IMR-90 (cell line): Measurements from ENCODE around the gene FMNL1. TPM values are rescaled to one million over a fixed set of nuclear protein-coding genes. Genes with fewer than 3 reads are reported as not detected.

Experiments used
- ATAC-seq: fragments of 200-7000 bp; cut with Tn5 transposase; 2 replicates; pipeline ENCODE4 v1.9.1; 2020; ENCODE audit warnings: low read depth, mild to moderate bottlenecking, moderate library complexity
- BruUV-seq: library from RNA; stranded (reverse); fragments of 400-500 nt; replicated peaks from 2 replicates; lab custom pipeline; 2021; lab: Mats Ljungman, UMichigan
- CTCF ChIA-PET: fragments of 300-600 bp; formaldehyde crosslinking; extraction: SDS; loops from one replicate; lab custom pipeline; 2021; ENCODE audit warnings: antibody characterized with exemption; lab: Yijun Ruan, JAX
- POLR2A ChIA-PET: fragments of 300-600 bp; sonication (Branson Sonifier 250); formaldehyde crosslinking; loops from one replicate; lab custom pipeline; 2022; ENCODE audit warnings: antibody characterized with exemption; ENCODE audit not compliant: unreplicated experiment; lab: Charles Lee
- DNase-seq: peaks from one replicate; pipeline ENCODE4 v3.0.0; 2013
- H2AFZ ChIP-seq: replicated peaks from 2 replicates; pipeline ENCODE3; 2013; ENCODE audit warnings: low read length, mild to moderate bottlenecking; ENCODE audit not compliant: poor library complexity
- H2AK5ac ChIP-seq: 2 replicates; pipeline ENCODE4 v1.6.1; 2013; ENCODE audit warnings: low read depth, low read length, inconsistent platforms
- H2AK9ac ChIP-seq: replicated peaks from 2 replicates; pipeline ENCODE3; 2013; ENCODE audit warnings: mild to moderate bottlenecking, low read depth, low read length, moderate library complexity; ENCODE audit not compliant: poor library complexity
- H2BK120ac ChIP-seq: 2 replicates; pipeline ENCODE4 v1.6.1; 2013; ENCODE audit warnings: low read depth, low read length, inconsistent platforms
- H2BK15ac ChIP-seq: 3 replicates; pipeline ENCODE4 v1.6.1; 2013; ENCODE audit warnings: low read depth, low read length, inconsistent platforms
- H2BK20ac ChIP-seq: 2 replicates; pipeline ENCODE4 v1.6.1; 2013; ENCODE audit warnings: low read depth, mild to moderate bottlenecking, inconsistent platforms, low read length, moderate library complexity
- H2BK5ac ChIP-seq: 2 replicates; pipeline ENCODE4 v1.6.1; 2013; ENCODE audit warnings: mild to moderate bottlenecking, low read depth, low read length, inconsistent platforms; ENCODE audit not compliant: poor library complexity, severe bottlenecking
- H3K14ac ChIP-seq: replicated peaks from 2 replicates; pipeline ENCODE4 v1.6.1; 2013; ENCODE audit warnings: low read depth, low read length, inconsistent platforms
- H3K18ac ChIP-seq: 2 replicates; pipeline ENCODE4 v1.6.1; 2013; ENCODE audit warnings: low read depth, low read length, control low read depth
- H3K23ac ChIP-seq: 2 replicates; pipeline ENCODE4 v1.6.1; 2013; ENCODE audit warnings: low read depth, low read length, inconsistent platforms
- H3K27ac ChIP-seq: 2 replicates; pipeline ENCODE4 v1.5.1; 2013; ENCODE audit warnings: mild to moderate bottlenecking, control low read depth, low read length; ENCODE audit not compliant: insufficient read depth
- H3K27me3 ChIP-seq: 2 replicates; pipeline ENCODE4 v1.6.1; 2013; ENCODE audit warnings: low read length; ENCODE audit not compliant: control insufficient read depth, insufficient read depth
- H3K36me3 ChIP-seq: 2 replicates; pipeline ENCODE4 v1.6.1; 2013; ENCODE audit warnings: low read length, mixed read lengths; ENCODE audit not compliant: control insufficient read depth, insufficient read depth
- H3K4ac ChIP-seq: 2 replicates; pipeline ENCODE4 v1.6.1; 2013; ENCODE audit warnings: low read depth, low read length, inconsistent platforms
- H3K4me1 ChIP-seq: 2 replicates; pipeline ENCODE4 v1.6.1; 2013; ENCODE audit warnings: low read length, mixed read lengths; ENCODE audit not compliant: control insufficient read depth, insufficient read depth
- H3K4me2 ChIP-seq: 2 replicates; pipeline ENCODE4 v1.6.1; 2013; ENCODE audit warnings: low read depth, mild to moderate bottlenecking, control low read depth, low read length, moderate library complexity
- H3K4me3 ChIP-seq: 2 replicates; pipeline ENCODE4 v1.5.1; 2013; ENCODE audit warnings: low read depth, mild to moderate bottlenecking, control low read depth, low read length, moderate library complexity; ENCODE audit not compliant: insufficient read depth
- H3K56ac ChIP-seq: 2 replicates; pipeline ENCODE4 v1.6.1; 2013; ENCODE audit warnings: low read length, inconsistent platforms; ENCODE audit not compliant: insufficient read depth; ENCODE audit errors: extremely low read depth
- H3K79me1 ChIP-seq, 2 experiments: 2 replicates each; pipeline ENCODE4 v1.6.1; 2013; ENCODE audit warnings: low read length in 2 of 2, inconsistent platforms in 1 of 2, low read depth in 1 of 2
- H3K9ac ChIP-seq: 2 replicates; pipeline ENCODE4 v1.6.1; 2013; ENCODE audit warnings: low read depth, low read length, control low read depth
- H3K9me1 ChIP-seq: 2 replicates; pipeline ENCODE4 v1.6.1; 2013; ENCODE audit warnings: low read length, inconsistent platforms; ENCODE audit not compliant: insufficient read depth
- H3K9me3 ChIP-seq: 2 replicates; pipeline ENCODE4 v1.6.1; 2013; ENCODE audit warnings: low read length; ENCODE audit not compliant: control insufficient read depth, insufficient read depth
- H4K20me1 ChIP-seq: 2 replicates; pipeline ENCODE4 v1.6.1; 2013; ENCODE audit warnings: low read length, inconsistent platforms; ENCODE audit not compliant: insufficient read depth
- H4K5ac ChIP-seq: 2 replicates; pipeline ENCODE4 v1.6.1; 2013; ENCODE audit warnings: mild to moderate bottlenecking, low read depth, low read length, control low read depth
- H4K8ac ChIP-seq, 2 experiments: 2 replicates each; pipeline ENCODE4 v1.6.1; 2013; ENCODE audit warnings: low read depth in 2 of 2, low read length in 2 of 2, control low read depth in 1 of 2, inconsistent platforms in 1 of 2
- H4K91ac ChIP-seq: 2 replicates; pipeline ENCODE4 v1.6.1; 2013; ENCODE audit warnings: low read depth, low read length, inconsistent platforms; ENCODE audit not compliant: insufficient read depth
- CTCF ChIP-seq: conservative IDR thresholded peaks from 2 replicates; pipeline ENCODE4 v1.5.1; 2012; ENCODE audit warnings: mild to moderate bottlenecking, low read depth, low read length, improper control_type of control experiment
- WGBS, 2 experiments: methylation state at CpG; one replicate each; pipeline versions ENCODE4 v1.1.5 to v1.1.7; 2013; ENCODE audit warnings: missing lambda C conversion rate in 2 of 2; ENCODE audit not compliant: insufficient read length in 1 of 2; ENCODE audit errors: extremely low coverage in 2 of 2; 5-methylcytosine and 5-hydroxymethylcytosine counted together
- dilution Hi-C: fragments of 300-500 bp; cut with HindIII; formaldehyde crosslinking; loops from one replicate; pipeline ENCODE4 v1.14.3; 2018; ENCODE audit warnings: low sequenced_read_pairs; ENCODE audit not compliant: unreplicated experiment
- in situ Hi-C: fragments of 300-500 bp; cut with MboI; formaldehyde crosslinking; loops from 3 replicates; pipeline ENCODE4 v1.14.3; 2019; ENCODE audit warnings: low sequenced_read_pairs, inconsistent platforms, mixed read lengths
- intact Hi-C: fragments of 100-400 bp; cut with micrococcal nuclease; formaldehyde crosslinking; loops from 2 replicates; pipeline ENCODE4 v1.10.0; 2022
- polyA plus RNA-seq, 3 experiments: library from polyadenylated mRNA; depleted of rRNA; stranded (reverse); fragments of >200 nt; gene quantifications; 2 replicates each; pipeline ENCODE4 v1.2.3, GENCODE V29; 2012; ENCODE audit warnings: low replicate concordance in 1 of 3
- total RNA-seq: library from RNA; depleted of rRNA; stranded (reverse); fragments of >200 nt; gene quantifications from 2 replicates; pipeline ENCODE4 v1.2.3, GENCODE V29; 2012

The FMNL1 gene
- total and polyA plus RNA-seq, 2 of the 4 experiments (the other 2 are of a cell fraction), result 0.36 to 2.3 TPM

- H3K18ac ChIP-seq, result no peak overlapping the region
- H3K27me3 ChIP-seq, result no peaks in the 10 kb centered on the region
- ChIA-PET POLR2A (no interaction called here), CTCF (interaction anchor here (0.7 to 3.4 kb wide), 3 partner anchors 22 to 40 kb away, joined by 6 to 10 read pairs (median 9); partner anchors contain the start of gene ACBD4)
- H3K9me1 ChIP-seq, result peaks cover 27% of the 10 kb centered on the region
- H3K14ac ChIP-seq, result peak overlapping the region; percentile 78; the same call in 1 of the 2 replicates
- intact Hi-C loops, result no loop called here
- H2BK120ac ChIP-seq, result no peak overlapping the region
- H3K23ac ChIP-seq, result no peak overlapping the region
- H2AK5ac ChIP-seq, result no peak overlapping the region
- no peak overlapping the region for H2AK9ac ChIP-seq
- no peak overlapping the region for H3K4ac ChIP-seq
- ATAC-seq (no peak), DNase-seq (no peak)
- peaks cover 0 to 19% of the 10 kb centered on the region in 2 experiments; a peak in 1 of 4 replicates for H3K79me1 ChIP-seq
- no peak overlapping the region for H2BK5ac ChIP-seq
- no peak overlapping the region for H3K9ac ChIP-seq
- H2BK20ac ChIP-seq, result 0 out of 2 replicates have a peak overlapping the region, but pooled peaks have one; percentile 24
- H3K27ac ChIP-seq, result no peak overlapping the region
- no peak overlapping the region for H4K5ac ChIP-seq
- no peak overlapping the region for H4K91ac ChIP-seq
- no peak for TF ChIP-seq CTCF
- no peaks in the 10 kb centered on the region for H4K20me1 ChIP-seq
- H2AFZ ChIP-seq, result peak overlapping the region; percentile 79
- H3K36me3 ChIP-seq, result no peaks in the 10 kb centered on the region
- H3K4me3 ChIP-seq, result no peak overlapping the region
- no TSS peak for BruUV-seq
- H4K8ac ChIP-seq, result peak overlapping the region in 1 of 2 experiments; percentile 86; a peak in 1 of 4 replicates
- no CpG with 5 or more reads among the region's 3 CpGs for WGBS, 2 experiments
- no peaks in the 10 kb centered on the region for H3K9me3 ChIP-seq
- no peak overlapping the region for H2BK15ac ChIP-seq
- H3K56ac ChIP-seq, result no peak overlapping the region
- in situ Hi-C loops, result no loop called here
- H3K4me1 ChIP-seq, result peaks cover 26% of the 10 kb centered on the region
- H3K4me2 ChIP-seq, result no peak overlapping the region
- dilution Hi-C loops, result no loop called here
These were observed 45.9 kb upstream of the FMNL1 start for GRCh38 chr17:45175759-45176115.
